ENCODE results near the gene KCNH8. TPM values are rescaled to one million over a fixed set of nuclear protein-coding genes. Genes with fewer than 3 reads are reported as not detected.

KCNH8 gene
- total RNA-seq, 1 experiment from 2014 or later = not detected

- no peak overlapping the region for H3K27ac ChIP-seq (ENCODE audit: low read length)
- no peaks in the 10 kb centered on the region for H3K4me1 ChIP-seq (ENCODE audit: control insufficient read depth, insufficient read depth, low read length)
- no peak overlapping the region for H3K4me3 ChIP-seq (ENCODE audit: low read depth in 2 of 2, low read length in 2 of 2)
- no peaks in the 10 kb centered on the region for H3K9me3 ChIP-seq (ENCODE audit: control insufficient read depth, insufficient read depth, low read depth, low read length)
- ChIA-PET POLR2A (no interaction called here), CTCF (no interaction called here)
- TF ChIP-seq SIN3A (IDR thresholded peaks at IDR 0.05; ENCODE audit: borderline replicate concordance, insufficient read depth, low read depth, low read length) (no peak), REST (IDR thresholded peaks at IDR 0.05; ENCODE audit: insufficient read depth in 1 of 2, low read depth in 2 of 2, low read length in 1 of 2) (no peak), POLR2AphosphoS5 (IDR thresholded peaks at IDR 0.05; ENCODE audit: low read depth, low read length) (no peak), TCF7L2 (IDR thresholded peaks at IDR 0.05; ENCODE audit: low read depth, low read length) (no peak), CTCF (IDR thresholded peaks at IDR 0.05) (no peak)
- intact Hi-C loops (cut with micrococcal nuclease; ENCODE audit: unreplicated experiment) = no loop called here
- no TSS peak for BruUV-seq (replicated peaks)
- DNase-seq (ENCODE audit: low read depth, low spot score) (no peak), ATAC-seq (no peak)
- H3K36me3 ChIP-seq (ENCODE audit: control insufficient read depth, insufficient read depth, low read length) = no peaks in the 10 kb centered on the region
- in situ Hi-C loops (cut with HindIII; ENCODE audit: low pct_unique_long_range_greater_than_20kb, low sequenced_read_pairs) = no loop called here
- H3K27me3 ChIP-seq (ENCODE audit: control insufficient read depth, insufficient read depth, low read length) = no peaks in the 10 kb centered on the region
These were observed 78.2 kb downstream of the KCNH8 start for GRCh38 chr3:19226479-19226878.

GRCh38 chr3:19228167-19228566 lies 79.9 kb downstream of the KCNH8 start:
- DNase-seq (ENCODE audit: low read depth, low spot score) = no peak
- no peak overlapping the region for H3K4me3 ChIP-seq (ENCODE audit: low read depth in 2 of 2, low read length in 2 of 2)
- no peaks in the 10 kb centered on the region for H3K27me3 ChIP-seq (ENCODE audit: control insufficient read depth, insufficient read depth, low read length)
- H3K4me1 ChIP-seq (ENCODE audit: control insufficient read depth, insufficient read depth, low read length) = no peaks in the 10 kb centered on the region
- no peaks in the 10 kb centered on the region for H3K9me3 ChIP-seq (ENCODE audit: control insufficient read depth, insufficient read depth, low read depth, low read length)
- no peaks in the 10 kb centered on the region for H3K36me3 ChIP-seq (ENCODE audit: control insufficient read depth, insufficient read depth, low read length)
- BruUV-seq (replicated peaks) = no TSS peak
- in situ Hi-C loops (cut with HindIII; ENCODE audit: low pct_unique_long_range_greater_than_20kb, low sequenced_read_pairs) (no loop called here), intact Hi-C loops (cut with micrococcal nuclease; ENCODE audit: unreplicated experiment) (no loop called here)
- CTCF ChIA-PET = no interaction called here
- no peak for ATAC-seq
- no peak overlapping the region for H3K27ac ChIP-seq (ENCODE audit: low read length)
- POLR2A ChIA-PET = interaction anchor here (0.6 kb wide), 1 partner anchor 12 kb away, joined by 3 read pairs; no protein-coding TSS in a partner anchor
- TF ChIP-seq CTCF (IDR thresholded peaks at IDR 0.05) = no peak
- no peak for TF ChIP-seq TCF7L2 (IDR thresholded peaks at IDR 0.05; ENCODE audit: low read depth, low read length)
- TF ChIP-seq SIN3A (IDR thresholded peaks at IDR 0.05; ENCODE audit: borderline replicate concordance, insufficient read depth, low read depth, low read length) = no peak
- TF ChIP-seq REST (IDR thresholded peaks at IDR 0.05; ENCODE audit: insufficient read depth in 1 of 2, low read depth in 2 of 2, low read length in 1 of 2) = no peak
- no peak for TF ChIP-seq POLR2AphosphoS5 (IDR thresholded peaks at IDR 0.05; ENCODE audit: low read depth, low read length)

Data from Panc1 (cell line).